ENCODE data around the gene SPATA3.
"Not testable (repeated sequence)": the region's sequence is repeated elsewhere in the genome, so short reads cannot be mapped to it uniquely, and the experiment has no call there.

Gene SPATA3

GRCh38 chr2:230995821-230996220 lies at the start of gene SPATA3:
Gene SPATA3 (plus strand): TSS chr2:230996121. CDS start chr2:230996234, 113 bp downstream.
- DNase-seq (ENCODE audit: low spot score): no peak

DNA sequence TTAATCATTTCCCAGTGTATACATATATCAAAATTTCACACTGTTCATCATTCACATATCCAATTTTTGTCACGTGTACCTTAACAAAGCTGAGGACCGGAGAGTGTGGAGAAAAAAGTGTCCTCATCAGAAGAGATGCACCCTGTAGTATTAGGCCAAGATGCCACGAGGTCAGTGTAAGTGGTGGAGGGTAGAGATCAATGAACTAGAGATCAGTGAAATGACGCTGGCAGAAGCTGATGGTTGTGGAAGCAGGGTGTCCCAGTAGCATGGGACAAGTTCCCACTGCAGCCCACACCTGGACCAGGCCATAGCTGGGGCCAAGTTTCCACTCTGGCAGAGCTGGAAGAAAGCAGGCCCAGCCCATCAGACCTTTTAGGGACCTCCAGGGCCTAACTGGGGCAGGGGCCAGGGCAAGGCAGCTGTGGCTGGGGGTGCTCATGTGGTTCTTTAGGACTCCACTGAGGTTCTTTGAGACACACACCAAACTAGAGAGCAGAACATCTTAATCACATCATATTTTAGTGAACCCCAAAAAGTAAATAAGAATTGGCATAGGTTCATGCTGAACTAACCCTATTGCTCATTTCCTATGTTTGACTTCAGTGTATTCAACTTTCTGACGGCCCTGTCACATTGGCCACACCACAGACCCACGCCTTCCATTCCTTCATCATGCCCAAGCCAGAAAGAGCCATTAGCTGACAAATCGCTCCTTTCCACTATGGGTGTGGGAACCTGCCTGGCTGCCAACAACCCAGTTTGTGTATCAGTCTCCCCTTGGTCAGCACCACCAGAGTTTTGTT lies 49.3 kb upstream of the SPATA3 start:
- DNase-seq (ENCODE audit: low spot score): no peak

GRCh38 chr2:230947235-230947576 lies 48.7 kb upstream of the SPATA3 start:
- DNase-seq (ENCODE audit: low spot score): no peak

DNA sequence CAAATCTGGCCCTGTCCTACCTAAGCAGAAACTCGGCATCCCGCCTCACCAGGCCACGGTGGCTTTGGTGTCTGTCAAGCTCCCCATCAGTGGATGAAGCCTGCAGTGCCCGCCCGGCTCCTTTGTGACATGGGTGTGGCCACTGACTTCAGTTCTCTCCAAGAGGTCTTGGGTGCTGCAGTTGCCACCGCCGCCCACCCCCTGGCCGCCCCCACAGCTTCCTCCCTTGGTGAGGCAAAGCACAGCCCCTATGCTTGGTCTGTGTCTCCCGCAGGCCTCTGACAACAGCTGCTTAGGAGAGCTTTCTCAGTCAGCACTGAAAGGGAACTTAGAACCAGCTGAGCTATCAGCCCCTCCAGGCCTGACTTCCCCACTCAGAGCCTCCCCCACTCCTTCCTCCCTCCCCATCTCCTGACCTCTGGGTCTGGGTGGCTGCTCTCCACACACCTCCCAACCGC lies 48.0 kb upstream of the SPATA3 start:
- no peak for DNase-seq (ENCODE audit: low spot score)

DNA sequence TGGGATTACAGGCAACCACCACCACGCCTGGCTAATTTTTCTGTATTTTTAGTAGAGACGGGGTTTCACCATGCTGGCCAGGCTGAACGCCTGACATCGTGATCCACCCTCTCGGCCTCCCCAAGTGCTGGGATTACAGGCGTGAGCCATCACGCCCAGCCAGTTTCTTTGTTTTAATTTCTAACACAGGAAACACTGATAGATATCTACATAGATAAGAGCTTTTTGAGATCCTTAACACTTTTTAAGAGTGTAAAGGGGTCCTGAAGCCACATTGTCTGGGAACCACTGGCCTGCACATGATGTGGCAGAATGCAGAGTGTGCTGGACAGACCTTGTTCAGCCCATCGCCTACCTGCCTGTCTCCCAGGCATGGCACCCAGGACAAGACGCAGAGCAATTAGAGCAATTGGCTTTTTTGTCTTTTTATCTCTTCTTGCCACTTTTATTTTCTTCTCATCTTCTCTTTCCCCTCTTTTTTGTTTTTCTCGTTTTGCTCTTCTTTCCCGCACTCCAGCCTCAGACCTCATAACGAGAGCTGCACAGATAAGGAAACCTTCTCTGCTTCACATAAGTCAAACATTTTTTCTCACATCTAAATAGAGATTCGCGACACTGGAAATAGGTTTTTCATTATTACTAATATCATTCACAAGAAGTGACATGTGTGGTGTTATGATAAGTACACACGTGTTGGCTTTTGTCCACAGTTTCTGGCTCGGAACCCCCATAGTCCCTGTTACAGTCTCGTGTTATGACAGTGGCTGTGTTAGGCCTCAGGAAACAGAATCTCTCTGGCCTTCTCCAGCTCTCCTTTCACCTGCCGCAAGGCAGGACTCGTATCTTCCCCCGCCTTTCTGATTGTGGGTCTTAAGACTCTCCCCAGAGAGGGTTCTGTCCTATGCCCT lies 45.7 kb upstream of the SPATA3 start:
- DNase-seq (ENCODE audit: low spot score): no peak

DNA sequence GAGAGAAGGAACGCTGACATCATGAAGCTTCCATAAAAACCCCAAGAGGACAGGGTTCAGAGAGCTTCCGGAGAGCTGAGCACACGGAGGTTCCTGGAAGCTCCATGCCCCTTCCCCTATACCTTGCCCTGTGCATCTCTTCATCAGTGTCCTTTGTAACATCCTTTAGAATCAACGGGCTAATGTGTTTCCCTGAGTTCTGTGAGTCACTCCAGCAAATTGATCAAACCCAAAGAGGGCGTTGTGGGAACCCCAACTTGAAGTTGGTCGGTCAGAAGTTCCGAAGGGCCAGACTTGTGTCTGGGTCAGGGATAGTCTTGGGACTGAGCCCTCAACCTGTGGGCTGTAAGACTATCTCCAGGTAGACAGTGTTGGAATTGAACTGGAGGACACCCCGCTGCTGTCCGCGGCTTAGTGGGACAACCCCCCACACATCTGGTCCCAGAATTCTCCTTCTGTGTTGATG lies 45.0 kb upstream of the SPATA3 start:
- no peak for DNase-seq (ENCODE audit: low spot score)

- no peak for DNase-seq (ENCODE audit: low spot score)
Observed at GRCh38 chr2:230951396-230951795, 44.5 kb upstream of the SPATA3 start.

- DNase-seq (ENCODE audit: low spot score): no peak
Observed at GRCh38 chr2:230952226-230952956, 43.5 kb upstream of the SPATA3 start.

- DNase-seq (ENCODE audit: low spot score): no peak
Observed at GRCh38 chr2:230953845-230954244, 42.1 kb upstream of the SPATA3 start.

DNA sequence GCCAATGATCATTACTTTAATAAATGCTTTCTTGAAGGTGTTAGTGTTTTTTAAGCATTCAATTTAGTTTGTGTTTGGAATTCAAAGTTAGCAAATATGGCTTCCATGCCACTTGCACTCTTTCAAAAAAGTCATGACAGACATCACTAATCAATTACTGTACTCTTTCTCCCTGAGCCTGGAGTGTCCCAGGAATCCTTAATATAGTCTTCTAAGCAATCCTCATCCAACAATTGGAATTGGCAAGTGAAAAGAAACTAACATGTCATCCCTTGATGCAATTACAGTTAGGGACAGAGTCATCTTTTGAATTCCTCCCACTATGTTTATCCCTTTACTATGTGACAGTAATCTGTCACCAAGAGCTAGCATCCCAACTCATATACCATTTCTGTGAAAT lies 41.2 kb upstream of the SPATA3 start:
- no peak for DNase-seq (ENCODE audit: low spot score)

DNA sequence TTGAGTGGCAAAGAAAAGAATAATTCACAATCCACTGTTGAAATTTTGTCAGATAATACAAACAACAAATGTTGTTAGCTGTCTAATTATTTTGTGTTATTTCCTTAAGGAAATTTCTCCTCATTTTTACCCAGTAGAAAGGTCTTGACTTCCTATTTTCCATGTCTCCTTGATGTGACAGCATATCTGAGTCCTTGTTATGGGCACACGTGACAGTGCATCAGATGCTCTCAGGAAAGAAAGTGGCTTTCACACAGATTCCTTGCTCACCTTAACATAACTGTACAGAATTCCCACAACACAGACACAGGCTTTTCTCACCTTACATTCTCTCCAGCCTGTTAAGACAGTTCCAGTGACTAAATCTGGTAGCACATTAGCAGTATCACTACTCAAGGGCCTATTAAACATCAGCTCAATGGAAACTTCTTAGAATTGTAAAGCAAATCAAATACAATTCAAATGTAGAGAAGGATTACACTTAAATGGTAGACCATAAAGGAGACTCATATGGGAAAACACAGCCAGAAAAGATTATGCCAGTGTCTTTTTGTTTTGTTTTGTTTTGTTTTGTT lies 40.7 kb upstream of the SPATA3 start:
- no peak for DNase-seq (ENCODE audit: low spot score)

GRCh38 chr2:230956827-230957755 lies 38.8 kb upstream of the SPATA3 start:
- no peak for DNase-seq (ENCODE audit: low spot score)

GRCh38 chr2:230957756-230958391 lies 38.0 kb upstream of the SPATA3 start:
- no peak for DNase-seq (ENCODE audit: low spot score)

DNA sequence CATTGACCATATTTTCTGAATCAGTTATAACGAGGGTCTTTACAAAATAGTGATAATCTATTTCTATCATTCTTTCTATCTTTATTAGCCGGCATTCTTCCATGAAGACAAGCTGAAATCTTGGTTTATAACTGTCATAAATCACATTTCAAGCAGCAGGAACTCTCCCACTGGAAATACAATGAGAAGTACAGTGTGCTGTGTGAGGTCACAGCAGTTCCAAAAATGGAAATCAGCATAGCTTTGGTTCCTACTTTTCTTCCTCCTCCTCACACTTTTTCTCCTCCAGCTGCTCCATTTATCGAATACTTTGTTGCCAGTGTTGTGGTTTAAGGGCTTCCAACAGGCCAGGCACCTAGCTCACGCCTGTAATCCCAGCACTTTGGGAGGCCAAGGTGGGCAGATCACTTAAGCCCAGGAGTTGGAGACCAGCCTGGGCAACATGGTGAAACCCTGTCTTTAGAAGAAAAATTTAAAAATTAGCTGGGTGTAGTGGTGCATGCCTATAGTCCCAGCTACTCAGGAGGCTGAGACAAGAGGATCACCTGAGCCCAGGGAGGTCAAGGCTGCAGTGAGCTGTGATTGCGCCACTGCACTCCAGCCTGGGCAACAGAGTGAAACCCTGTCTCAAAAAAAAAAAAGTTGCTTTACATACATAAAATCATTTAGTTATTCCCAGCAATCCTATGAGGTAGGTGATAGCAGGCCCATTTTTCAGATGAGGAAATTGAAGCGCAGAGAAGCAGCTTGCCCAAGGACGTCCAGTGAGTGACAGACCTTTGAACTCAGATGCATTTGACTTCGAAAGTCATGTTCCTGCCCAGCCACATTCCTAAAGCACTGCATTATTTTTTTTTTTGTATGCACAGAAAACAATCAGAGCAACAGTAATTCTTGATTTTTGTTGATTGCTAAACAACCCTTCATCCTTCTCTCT lies 36.8 kb upstream of the SPATA3 start:
- no peak for DNase-seq (ENCODE audit: low spot score)

DNA sequence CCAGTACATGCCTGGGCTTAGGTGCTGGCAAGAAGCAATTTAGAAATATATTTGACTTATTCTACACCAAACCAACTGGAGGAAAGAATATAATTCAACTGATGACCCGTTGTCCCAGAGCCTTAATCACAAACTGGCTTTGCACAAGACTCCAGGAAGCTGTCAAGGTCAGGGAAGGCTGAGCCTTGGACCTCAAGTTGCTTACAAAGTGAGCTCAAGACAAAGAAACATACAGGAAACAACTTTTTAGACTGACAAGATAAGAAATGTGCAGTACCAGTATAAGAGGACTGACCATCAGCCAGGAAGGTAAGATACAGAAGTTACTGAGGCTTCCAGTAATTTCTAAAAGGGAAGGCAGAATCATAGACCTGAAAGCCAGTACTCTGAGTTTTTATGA lies 35.9 kb upstream of the SPATA3 start:
- no peak for DNase-seq (ENCODE audit: low spot score)

DNA sequence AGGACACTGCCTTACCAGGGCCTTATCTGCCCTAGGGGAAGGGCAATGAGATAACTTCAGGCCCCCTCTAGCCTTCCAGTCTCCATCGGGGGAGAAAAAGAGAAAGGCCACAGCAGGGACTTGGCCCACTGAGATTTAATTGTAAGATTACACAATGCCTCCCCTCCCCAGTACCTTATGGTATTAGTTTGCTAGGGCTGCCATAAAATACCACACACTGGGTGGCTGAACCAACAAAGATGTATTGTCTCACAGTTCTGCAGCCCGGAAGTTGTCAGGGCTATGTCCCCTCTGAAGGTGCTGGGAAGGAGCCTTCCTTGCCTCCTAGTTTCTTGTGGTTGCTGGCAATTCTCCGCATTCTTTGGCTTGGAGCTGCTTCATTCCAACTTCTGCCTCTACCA lies 34.8 kb upstream of the SPATA3 start:
- no peak for DNase-seq (ENCODE audit: low spot score)

GRCh38 chr2:230964136-230964730 lies 31.7 kb upstream of the SPATA3 start:
- no peak for DNase-seq (ENCODE audit: low spot score)

- no peak for DNase-seq (ENCODE audit: low spot score)
Observed at GRCh38 chr2:230967113-230967512, 28.8 kb upstream of the SPATA3 start.

DNA sequence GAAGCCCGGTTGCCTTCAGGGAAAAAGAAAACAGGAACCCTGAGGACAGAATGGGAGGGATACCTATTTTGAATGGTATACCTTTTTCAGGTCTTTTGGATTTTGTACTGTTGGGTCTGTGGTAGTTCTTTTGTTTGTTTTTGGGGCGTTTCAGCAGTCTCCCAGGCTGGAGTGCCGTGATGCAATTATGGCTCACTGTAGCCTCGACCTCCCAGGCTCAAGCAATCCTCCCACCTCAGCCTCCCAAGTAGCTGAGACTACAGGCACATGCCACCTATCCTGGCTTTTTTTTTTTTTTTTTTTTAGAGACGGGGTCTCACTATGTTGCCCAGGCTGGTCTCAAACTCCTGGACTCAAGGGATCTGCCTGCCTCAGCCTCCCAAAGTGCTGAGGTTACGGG lies 27.6 kb upstream of the SPATA3 start:
- DNase-seq (ENCODE audit: low spot score): not testable (repeated sequence)
